Germinal center (tissue), 1 donor: ENCODE results near the gene PTPRN.
"Not testable (repeated sequence)": the region's sequence is repeated elsewhere in the genome, so short reads cannot be mapped to it uniquely, and the experiment has no call there.

Source experiments
- DNase-seq: peaks from one replicate; pipeline ENCODE4 v3.0.0; 2012; ENCODE audit warnings: mixed read lengths, low spot score

Gene PTPRN

DNA sequence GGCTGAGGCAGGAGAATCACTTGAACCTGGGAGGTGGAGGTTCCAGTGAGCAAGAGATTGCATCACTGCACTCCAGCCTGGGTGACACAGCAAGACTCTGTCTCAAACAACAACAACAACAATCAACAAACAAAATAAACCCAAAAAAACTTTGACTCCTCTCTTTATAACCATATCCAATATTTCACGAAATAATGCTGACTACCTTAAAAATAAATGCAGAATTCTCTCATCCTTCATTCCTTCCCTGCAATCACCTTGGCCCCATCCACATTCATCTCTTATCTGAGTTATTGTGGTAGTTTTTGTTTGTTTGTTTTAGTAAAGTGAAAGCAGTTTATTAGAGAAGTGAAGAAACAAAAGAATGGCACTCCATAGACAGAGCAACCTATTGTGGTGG is 3.2 kb downstream of the PTPRN start:
- no peak for DNase-seq

DNA sequence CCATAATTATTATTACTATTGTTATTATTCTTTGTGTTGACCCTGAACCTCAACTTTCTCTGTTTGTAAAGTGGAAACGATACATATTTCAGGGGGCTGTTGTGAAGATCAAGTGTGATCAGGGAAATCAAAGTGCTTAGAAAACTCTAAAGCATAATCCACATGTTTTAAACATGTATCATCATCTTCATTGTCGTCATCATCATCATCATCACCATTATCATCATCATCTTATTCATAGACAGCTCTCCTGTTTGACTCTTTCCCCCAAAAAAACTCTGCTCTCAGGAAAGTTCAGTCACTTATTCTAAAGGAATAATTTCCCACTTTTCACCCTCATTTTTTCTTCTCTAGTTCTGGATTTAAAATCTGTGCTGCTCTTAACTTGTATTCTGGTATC is 5.0 kb downstream of the PTPRN start:
- no peak for DNase-seq

DNA sequence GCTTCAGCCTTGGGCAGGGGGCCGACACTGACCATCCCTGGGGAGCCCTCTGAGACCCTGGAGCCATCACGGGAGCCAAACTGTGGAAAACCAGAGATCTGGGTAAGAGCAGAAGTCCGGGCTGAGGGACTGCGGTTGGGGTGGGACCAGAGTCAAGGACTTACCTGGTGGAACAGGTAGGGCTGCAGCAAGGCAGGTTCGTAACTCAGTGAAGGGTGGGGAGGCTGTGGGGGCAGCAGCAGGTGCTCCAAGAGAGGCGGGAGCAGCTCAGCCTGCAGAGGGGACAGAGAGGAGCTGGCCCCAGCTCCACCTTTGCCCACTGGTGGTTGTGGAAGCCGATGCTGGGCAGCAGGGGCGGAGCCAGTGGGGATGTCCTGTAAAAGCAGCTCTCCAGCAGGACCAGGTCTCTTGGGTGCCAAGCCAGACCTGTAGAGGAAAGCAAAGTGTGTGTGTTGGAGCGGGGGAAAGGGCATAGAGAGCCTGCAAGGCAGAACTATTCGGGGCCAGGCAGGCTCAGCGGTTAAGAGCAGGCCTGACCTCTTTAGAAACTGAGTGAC is 6.7 kb downstream of the PTPRN start:
- no peak for DNase-seq

DNA sequence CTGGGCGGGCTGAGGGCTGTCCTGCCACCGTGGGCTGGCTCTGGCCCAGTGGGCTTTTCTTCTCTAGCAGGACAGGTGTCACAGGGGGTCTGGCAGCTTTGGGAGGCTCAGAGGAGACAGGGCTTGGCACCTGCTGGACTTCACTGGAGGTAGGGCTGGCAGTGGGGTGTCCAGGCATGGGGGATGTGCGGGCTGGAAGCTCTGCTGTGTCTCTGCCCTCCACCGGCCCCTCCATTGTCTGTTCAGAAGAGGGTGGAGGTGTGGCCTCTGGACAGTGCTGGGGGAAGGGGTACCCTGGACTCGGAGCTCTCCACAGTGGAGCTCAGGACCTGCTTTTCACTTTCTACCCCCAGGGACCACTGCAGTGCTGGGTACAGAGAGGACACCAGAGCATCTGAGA is 9.2 kb downstream of the PTPRN start:
- no peak for DNase-seq

DNA sequence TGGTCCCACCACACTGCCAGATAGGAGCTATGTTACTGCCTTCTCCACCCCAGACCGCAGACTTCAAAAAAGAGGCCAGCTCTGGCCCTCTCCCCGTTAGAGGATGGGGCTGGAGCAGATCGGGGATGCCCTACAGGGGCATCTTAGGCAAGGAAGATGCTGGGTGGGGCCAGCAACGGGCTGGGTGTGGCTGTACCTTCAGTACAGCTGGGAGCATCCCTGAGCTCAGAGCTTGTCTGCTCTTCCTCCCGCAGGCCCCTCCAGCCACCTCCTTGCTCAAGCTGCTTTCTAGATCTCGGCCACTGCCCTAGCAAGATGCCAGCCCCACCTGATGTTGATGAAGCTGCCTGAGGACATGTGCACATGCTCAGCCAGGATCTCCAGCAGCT is 9.8 kb downstream of the PTPRN start:
- DNase-seq: no peak

DNA sequence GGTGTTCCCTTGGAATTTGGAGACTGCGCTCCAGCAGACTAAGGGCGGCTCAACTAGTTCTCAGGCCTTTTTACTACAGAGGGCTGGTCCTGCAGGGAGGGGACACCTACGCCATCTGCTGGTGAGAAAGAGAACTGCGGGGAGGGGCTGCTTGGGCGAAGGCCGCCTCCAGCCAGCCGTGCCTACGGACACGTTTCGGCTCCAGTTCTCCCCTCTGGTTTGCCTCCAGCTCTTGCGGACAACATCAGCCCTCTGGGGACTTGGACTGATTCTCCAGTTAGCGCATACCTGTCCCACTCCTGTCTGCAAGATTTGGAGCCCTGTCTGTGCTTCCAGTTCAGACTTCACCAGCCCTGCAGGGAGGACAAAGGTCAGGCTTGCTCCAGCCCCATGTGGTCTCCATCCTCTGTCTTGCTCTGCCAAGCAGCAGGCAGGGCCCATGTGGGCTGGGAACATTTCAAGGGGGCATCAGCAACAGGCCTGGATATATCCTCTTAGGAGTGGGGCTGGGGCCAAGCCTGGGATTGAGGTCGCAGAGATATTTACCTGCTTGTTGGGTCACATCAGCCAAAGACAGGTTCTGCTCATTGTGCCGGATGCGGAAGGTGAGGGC is 10.3 kb downstream of the PTPRN start:
- DNase-seq: peak; percentile 91

DNA sequence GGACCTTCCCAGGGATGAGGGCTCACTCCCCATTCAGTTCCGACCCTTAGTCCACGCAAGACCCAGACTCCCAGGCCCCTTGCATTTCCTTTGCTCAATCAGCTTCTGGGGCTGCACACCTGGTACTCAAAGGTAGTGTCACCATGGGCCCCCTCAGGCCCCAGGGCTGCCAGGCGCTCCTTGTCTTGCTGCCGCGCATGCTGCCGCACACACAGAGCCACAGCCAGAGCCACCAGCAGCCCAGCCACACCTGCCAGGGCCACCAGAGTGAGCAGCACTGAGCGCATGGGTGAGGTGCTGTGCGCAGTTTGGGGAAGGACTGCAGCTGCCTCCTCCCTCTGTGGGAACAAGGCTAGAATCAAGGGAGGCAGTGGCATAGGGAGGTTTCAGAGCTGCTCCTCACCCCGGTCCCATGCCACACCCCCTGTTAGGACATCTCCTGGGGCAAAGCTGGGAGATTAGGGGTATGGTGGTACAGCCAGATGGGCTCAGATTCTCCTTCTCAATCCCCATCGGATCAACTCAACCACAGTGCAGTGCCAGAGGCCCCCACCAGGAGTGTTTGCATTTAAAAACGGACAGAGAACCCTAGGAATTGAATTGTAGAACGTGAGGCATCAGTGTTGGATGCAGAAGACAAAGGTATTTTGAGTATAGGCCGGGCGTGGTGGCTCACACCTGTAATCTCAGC is 11.3 kb downstream of the PTPRN start:
- DNase-seq: no peak

DNA sequence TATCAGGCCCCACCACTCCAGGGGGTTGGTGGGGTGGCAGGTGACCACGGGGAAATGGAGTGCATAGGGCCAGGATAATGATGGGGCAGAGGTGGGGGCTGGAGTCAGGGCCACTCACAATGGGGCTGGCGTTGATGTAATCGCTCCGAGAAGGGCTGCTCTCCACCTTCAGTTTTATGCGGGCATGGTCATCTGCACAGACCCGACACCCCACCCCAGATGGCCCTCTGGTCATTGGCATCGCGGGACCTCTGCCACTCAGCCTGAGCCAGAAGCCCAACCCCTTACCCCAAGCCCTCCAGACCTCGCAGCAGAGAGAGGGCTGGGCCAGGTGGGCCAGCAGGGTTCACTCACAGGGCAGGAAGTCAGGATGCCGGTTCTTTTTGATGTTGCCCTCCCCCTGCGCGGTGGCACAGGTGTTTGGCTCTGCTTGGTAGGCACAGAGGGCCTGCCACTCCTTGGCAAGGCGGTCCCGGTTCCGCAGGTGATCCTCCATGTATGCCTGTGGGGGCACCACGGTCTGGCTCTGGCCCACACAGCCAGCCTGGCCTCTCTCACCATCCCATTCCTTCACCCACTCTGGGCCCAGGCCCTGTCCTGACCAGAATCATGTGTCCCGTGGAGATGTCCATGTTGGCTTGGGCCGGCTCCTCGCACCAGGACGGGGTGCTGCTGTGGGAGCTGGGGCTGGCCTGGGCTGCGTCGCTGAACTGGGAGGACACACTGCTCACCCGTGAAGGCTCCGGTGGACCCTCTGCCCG is 12.4 kb downstream of the PTPRN start:
- DNase-seq: no peak

DNA sequence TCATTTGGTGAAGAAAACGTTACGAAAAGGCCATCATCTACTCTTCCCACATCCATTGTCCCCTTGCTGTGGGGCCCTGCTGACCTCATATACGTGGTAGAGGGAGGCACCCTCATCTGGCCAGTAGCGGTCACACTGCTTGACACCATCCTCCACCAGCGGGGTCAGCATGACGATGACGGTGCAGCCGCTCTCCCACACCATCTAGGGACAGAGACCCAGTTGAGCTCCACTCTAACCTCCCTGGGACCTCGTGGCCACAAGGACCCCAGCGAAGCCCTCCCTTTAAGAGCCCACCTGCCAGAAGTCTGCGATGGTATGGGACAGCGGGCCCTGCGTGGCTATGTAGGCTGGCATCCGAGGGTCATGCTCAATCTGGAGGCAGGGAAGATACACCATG is 13.1 kb downstream of the PTPRN start:
- DNase-seq: no peak

DNA sequence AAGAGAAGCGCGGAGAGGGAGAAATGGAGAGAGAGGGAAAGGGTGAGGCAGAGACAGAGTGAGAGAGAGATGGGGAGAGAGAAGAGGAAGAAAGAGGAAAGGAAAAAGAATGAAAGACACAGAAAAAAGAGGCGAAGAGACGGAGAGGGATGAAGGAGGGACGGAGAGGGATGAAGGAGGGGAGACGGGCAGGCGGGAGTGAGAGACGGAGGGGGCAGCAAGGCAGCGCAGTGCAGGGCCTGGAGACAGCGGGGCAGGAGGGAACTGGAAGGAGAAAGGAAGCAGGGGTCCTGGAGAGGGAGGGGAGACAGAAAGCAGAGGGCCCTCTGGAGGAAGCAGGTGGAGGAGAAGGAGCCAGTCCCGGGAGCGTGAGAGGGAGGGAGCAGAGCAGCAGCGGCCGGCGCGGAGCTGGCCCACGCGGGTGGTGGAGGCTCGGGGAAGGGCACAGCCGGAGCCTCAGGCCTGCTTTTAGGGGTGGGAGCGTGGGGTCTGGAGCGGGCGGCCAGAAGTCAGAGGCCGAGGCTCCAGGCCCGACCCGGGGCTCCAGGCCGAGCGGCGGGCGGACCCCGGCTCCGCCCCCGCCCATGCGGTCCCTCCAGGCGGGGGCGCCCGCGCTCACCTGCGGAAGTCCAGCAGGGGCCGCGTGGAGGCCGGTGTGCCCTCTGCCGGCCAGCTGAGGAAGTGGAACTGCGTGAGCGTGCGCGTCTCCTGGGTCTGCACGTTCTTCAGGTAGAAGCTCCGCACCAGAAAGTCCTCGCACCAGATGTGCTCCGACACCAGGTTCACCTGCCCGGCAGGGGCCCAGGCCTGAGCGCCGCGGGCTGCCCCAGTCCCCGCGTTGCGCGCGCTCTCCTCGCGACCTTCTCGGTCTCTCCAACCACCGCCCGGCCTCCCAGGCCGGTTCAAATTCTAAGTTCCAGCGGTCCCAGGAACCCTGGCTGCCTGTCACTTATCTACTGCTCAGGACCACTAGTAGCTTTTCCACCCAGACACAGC is 14.5 kb downstream of the PTPRN start:
- peak; percentile 96 for DNase-seq

DNA sequence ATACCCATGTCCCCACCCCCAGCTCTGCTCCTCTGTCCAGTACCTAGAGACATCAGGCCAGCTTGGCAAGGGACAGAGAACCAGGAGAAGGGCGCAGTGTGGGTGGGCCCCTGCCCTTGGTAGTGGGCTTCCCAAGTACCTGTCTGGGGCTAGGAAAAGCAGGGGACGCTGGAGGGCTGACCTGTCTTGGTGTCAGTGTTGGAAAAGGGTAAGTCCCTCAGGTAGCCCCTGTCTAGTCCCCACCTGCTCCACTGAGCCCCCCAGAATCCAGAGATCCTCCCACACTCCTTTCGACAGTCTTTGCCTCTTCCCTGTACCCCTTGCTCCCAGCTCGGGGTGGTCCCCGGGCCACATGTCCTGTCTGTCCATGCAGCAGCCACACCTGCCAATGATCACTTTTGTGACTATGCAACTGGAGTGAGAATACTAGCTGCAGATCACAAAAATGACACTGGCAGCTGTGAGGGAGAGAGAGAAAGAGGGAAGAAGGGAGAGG is 15.4 kb downstream of the PTPRN start:
- DNase-seq: no peak

DNA sequence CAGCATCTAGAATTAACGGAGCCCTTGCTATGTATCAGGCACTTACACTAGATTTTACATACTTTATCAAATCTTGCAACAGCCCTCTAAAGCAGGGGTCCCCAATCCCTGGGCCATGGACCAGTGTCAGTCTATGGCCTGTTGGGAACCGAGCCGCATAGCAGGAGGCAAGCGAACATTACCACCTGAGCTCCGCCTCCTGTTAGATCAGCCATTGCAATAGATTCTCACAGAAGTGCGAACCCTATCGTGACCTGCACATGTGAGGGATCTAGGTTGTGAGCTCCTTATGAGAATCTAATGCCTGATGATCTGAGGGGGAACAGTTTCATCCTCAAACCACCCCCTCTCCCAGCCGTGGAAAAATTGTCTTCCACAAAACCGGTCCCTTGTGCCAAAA is 16.6 kb downstream of the PTPRN start:
- DNase-seq: no peak

DNA sequence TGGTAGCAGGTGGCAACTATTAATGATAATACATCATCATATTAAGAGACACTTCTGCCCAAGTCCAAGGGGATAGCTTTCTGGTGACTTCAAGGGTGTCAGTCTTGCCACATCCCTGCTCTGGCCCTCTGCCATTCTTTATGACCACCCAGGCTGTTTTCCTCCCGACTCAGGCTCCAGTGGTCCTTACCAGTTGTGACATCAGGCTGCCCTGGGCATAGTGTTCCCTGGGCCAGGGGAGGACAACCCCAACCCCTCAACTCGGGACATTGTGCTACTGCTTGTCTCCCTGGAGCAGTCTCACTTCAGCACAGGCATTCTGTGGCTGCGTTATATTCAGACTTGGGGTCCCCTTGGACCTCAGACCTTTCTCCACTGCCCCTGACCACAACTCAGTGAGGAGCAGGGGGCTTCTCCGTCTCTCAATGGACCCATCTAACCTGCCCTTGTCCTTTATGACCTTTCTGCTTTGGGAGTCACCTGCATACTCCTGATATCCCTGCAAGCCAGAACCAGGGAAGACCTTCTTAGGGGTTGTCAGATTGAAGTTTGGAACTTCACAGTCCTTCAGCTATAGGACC is 17.2 kb downstream of the PTPRN start:
- no peak for DNase-seq

DNA sequence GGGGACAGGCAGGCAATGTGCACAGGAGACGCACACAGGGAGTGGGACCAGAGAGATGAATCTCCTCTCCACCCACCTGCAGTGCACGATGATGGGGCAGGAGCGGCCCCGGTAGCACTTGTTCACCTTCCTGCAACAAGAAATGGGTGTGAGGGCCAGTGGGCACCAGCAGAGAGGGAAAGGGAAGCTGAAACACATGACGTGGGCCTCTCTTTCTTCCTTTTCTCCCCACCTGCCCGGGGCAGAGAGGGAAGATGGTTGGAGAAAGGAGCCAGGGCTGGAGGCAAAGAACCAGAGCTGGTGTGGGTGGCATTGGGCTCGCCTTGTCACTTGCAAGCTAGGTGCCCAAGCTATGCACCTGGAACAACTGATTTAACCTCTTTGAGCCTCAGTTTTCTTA is 17.8 kb downstream of the PTPRN start:
- DNase-seq: no peak

DNA sequence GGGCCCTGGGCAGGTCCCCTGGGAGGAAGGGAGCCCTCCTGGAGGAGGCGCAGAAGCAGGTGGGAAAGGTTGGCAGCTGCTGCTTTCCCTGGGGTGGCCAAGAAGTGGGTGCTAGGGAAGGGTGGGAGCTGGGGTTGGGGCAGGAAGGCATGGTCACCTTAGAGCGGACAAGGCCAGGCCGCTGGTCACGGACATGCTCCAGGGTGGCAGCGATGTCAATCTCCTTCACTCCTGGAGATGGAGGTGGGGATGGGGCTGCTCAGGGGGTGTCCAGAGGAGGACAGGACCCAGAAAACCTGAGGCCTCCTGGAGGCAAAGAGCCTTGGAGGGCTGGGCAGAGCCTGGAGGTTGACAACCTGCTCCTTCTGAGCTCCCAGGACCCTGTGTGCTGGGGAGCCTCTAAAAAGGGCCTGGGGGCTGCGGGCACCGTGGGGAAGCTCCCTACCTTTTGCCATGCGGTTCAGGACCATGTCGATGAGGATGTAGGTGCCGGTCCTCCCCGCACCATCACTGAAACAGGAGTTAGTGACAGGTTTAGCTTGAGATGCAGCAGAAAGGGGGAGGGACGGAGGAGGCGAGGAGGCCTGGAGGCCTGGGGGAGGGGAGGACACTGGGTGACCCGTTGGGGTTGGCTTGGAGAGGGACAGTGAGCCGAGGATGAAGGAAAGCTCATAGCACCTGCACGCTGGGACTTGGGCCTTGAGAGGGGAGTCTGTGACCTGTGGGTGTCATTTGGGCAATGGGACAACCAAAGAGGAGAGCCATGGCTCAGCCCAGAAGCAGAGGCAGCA is 18.6 kb downstream of the PTPRN start:
- no peak for DNase-seq

DNA sequence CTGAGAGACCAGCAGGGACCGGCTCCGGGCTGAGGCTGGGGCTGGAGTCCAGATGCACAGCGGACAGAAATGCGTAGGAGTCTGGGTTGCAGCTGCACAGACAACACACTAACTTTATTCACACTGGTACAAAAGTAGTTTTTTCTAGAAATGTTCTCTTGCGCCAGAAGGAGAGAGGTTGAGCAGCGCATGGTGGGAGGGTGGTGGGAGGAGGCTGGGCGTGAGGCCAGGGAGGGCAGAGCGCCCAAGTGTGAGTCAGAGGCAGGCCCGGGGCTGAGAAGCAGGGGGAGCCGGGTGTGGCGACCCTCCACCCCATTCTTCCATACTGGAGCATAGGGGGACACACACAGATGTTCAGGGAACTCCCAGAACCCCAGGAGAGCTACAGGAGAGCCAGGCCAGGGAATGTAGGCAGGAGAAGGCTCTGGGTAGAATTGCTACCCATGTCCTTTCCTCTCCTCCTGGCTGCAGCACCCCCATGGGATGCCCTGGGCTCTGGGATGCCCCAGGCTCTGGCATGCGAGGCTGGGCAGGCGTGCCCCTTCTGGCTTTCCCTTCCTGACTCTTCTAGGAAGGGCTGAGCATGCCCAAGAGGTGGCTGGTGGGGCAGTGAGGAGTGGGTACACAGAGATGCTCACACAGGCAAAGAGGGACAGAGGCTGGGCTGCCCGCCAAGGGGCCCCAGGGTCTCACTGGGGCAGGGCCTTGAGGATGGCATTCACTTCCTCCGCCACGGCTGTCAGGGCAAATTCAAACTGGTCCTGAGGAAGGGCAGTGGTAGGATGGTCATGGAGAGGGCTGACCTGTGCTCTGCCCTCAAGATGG is 19.5 kb downstream of the PTPRN start:
- DNase-seq: no peak

DNA sequence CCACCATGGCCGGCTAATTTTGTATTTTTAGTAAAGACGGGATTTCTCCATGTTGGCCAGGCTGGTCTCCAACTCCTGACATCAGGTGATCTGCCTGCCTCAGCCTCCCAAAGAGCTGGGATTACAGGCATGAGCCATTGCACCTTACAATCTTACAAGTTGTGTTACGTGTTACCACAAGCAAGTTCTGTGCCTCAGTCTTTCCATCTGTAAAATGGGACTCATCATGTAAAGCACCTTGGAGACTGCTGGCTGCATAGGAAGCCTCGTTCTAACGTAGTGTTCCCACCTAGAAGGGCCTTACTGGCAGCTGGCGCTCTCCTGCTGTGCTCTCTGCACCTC is 20.0 kb downstream of the PTPRN start:
- DNase-seq: no peak

DNA sequence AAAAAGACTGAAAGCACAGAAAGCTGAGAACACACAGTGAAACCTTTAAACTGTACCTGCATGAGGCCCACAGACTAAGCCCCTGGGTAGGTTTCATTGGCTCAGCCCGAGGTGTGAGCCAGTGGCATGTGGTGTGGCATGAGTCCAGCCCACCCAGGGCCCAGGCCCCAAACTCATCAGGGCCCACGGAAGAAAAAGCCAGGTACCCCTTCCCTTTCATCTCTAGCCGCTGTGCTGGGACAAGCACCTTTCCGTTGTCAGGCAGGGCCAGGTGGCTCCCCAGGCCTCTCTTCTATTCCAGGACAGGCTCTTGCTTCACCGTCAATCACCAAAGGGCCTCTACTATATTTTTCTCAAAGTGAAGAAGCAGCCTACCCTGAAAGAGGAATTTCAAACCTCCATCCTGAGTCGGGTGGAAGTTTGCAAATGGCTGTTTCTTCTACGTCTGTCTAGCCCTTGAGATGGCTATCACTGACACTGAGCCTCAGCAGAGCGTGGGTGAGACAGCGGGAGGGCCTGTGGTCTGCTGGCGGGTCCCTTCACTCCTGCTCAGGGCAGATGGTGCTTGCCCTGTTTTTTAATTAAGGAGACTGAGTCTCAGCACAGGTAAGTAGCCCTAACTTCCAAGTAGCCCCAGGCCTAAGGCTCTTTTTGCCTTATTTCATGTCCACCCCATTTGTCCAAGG is 21.5 kb downstream of the PTPRN start:
- DNase-seq: no peak

DNA sequence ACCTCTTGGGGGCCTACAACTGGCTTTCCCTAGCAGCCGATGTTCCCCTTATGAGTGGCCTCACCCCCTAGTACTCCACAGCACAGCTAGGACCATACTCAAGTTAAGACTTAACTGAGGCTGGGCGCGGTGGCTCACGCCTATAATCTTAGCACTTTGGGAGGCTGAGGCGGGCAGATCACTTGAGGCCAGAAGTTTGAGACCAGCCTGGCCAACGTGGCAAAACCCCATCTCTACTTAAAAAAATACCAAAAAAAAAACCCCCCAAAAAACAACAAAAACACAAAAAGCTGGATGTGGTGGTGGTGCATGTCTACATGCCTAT is 22.1 kb downstream of the PTPRN start:
- DNase-seq: not testable (repeated sequence)
